Tibial artery (tissue), 4 donors: ENCODE data around the gene FMNL1.

Experiments
- DNase-seq, 2 donors: peaks; one replicate each; pipeline ENCODE4 v3.0.0-alpha.2; 2019
- H3K27ac ChIP-seq, 2 donors: fragments of 200-600 bp; sonication (generic) in 1 of 2; 1 replicate in 1 of 2; 2 replicates in 1 of 2; pipeline ENCODE4 v1.5.1; 2018 to 2019; ENCODE audit warnings: mild to moderate bottlenecking in 1 of 2
- H3K27me3 ChIP-seq, 2 donors: fragments of 200-600 bp; sonication (generic) in 1 of 2; one replicate each; pipeline versions ENCODE4 v1.5.1 to v1.6.0; 2016 to 2019
- H3K36me3 ChIP-seq, 3 donors: fragments of 200-600 bp; sonication (generic) in 2 of 3; one replicate each; pipeline ENCODE4 v1.5.1; 2016 to 2019; ENCODE audit warnings: mild to moderate bottlenecking in 2 of 3
- H3K4me1 ChIP-seq, 4 donors: fragments of 200-600 bp; sonication (generic) in 2 of 4; 1 replicate in 3 of 4; 2 replicates in 1 of 4; pipeline ENCODE4 v1.5.1; 2016 to 2019
- H3K4me3 ChIP-seq, 2 donors: fragments of 200-600 bp; sonication (generic) in 1 of 2; 1 replicate in 1 of 2; 2 replicates in 1 of 2; pipeline ENCODE4 v1.5.1; 2018 to 2019; ENCODE audit warnings: mild to moderate bottlenecking in 2 of 2
- H3K9me3 ChIP-seq, 3 donors: fragments of 200-600 bp; sonication (generic) in 1 of 3; one replicate each; pipeline ENCODE4 v1.5.1; 2016 to 2019
- intact Hi-C: fragments of 100-400 bp; cut with DNase I; formaldehyde crosslinking; loops from one replicate; pipeline ENCODE4 v1.15.0; 2023; ENCODE audit warnings: low total_unique reads
- TF ChIP-seq, protein P1 (sequence below), 2 experiments: fragments of 200-600 bp in 1 of 2; fragments of 450-650 bp in 1 of 2; IDR thresholded peaks; one replicate each; pipeline ENCODE4 v1.5.1; 2017 to 2019; ENCODE audit warnings: antibody characterized with exemption in 2 of 2, mild to moderate bottlenecking in 1 of 2, moderate library complexity in 1 of 2

The FMNL1 gene

GRCh38 chr17:45253879-45254278 lies 32.2 kb downstream of the FMNL1 start:
- H3K4me1 ChIP-seq, result no peaks in the 10 kb centered on the region
- no peak overlapping the region for H3K27ac ChIP-seq

DNA sequence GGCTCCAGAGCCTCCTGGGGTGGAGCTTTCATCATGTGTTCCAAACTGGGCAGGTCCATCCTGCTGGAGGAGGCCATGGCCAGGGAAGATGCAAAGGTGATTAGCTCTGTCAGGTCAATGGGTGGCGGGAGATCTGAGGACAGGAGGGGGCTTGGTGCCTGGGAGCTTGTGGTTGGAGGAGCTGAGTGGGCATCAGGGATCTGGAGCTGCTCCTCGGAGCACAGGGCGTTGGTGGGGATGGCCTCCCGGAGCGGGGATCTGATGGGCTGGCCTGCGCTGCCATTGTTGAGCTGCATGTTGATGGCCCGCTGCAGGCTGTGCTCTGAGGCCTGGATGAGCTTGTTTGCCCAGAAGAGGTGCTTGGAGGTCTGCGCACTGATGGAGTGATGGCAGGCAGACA lies 33.7 kb downstream of the FMNL1 start:
- TF ChIP-seq, protein P1, sequence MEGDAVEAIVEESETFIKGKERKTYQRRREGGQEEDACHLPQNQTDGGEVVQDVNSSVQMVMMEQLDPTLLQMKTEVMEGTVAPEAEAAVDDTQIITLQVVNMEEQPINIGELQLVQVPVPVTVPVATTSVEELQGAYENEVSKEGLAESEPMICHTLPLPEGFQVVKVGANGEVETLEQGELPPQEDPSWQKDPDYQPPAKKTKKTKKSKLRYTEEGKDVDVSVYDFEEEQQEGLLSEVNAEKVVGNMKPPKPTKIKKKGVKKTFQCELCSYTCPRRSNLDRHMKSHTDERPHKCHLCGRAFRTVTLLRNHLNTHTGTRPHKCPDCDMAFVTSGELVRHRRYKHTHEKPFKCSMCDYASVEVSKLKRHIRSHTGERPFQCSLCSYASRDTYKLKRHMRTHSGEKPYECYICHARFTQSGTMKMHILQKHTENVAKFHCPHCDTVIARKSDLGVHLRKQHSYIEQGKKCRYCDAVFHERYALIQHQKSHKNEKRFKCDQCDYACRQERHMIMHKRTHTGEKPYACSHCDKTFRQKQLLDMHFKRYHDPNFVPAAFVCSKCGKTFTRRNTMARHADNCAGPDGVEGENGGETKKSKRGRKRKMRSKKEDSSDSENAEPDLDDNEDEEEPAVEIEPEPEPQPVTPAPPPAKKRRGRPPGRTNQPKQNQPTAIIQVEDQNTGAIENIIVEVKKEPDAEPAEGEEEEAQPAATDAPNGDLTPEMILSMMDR (IDR thresholded peaks at IDR 0.05), result no peak
- H3K36me3 ChIP-seq, result no peaks in the 10 kb centered on the region
- no peak for DNase-seq
- H3K27me3 ChIP-seq, result peaks cover 0 to 19% of the 10 kb centered on the region in 2 donors
- intact Hi-C loops, result no loop called here
- no peak overlapping the region for H3K27ac ChIP-seq
- H3K4me3 ChIP-seq, result no peak overlapping the region
- no peaks in the 10 kb centered on the region for H3K4me1 ChIP-seq
- no peaks in the 10 kb centered on the region for H3K9me3 ChIP-seq

More at GRCh38 chr17:45253879-45254278, 32.2 kb downstream of the FMNL1 start:
- no peaks in the 10 kb centered on the region for H3K9me3 ChIP-seq
- no peak for DNase-seq
- TF ChIP-seq, protein P1 (IDR thresholded peaks at IDR 0.05), result no peak
- peaks cover 0 to 19% of the 10 kb centered on the region in 2 donors for H3K27me3 ChIP-seq
- no peak overlapping the region for H3K4me3 ChIP-seq
- no peaks in the 10 kb centered on the region for H3K36me3 ChIP-seq
- intact Hi-C loops, result no loop called here

GRCh38 chr17:45256114-45256966 lies 34.7 kb downstream of the FMNL1 start:
- TF ChIP-seq, protein P1 (IDR thresholded peaks at IDR 0.05), result no peak
- intact Hi-C loops, result no loop called here
- no peak overlapping the region for H3K27ac ChIP-seq

GRCh38 chr17:45257115-45257514 lies 35.4 kb downstream of the FMNL1 start:
- intact Hi-C loops, result no loop called here
- DNase-seq, result no peak
- peaks cover 0 to 19% of the 10 kb centered on the region in 2 donors for H3K27me3 ChIP-seq
- H3K4me1 ChIP-seq, result peaks cover 0 to 9% (median under 1%) of the 10 kb centered on the region in 4 donors
- no peaks in the 10 kb centered on the region for H3K36me3 ChIP-seq
- no peak overlapping the region for H3K4me3 ChIP-seq
- no peak overlapping the region for H3K27ac ChIP-seq
- TF ChIP-seq, protein P1 (IDR thresholded peaks at IDR 0.05), result no peak
- H3K9me3 ChIP-seq, result no peaks in the 10 kb centered on the region

More at GRCh38 chr17:45256114-45256966, 34.7 kb downstream of the FMNL1 start:
- Histone ChIP-seq H3K9me3 (no peaks in the 10 kb centered on the region), H3K4me1 (peaks cover 0 to 3% (median 0%) of the 10 kb centered on the region in 4 donors), H3K36me3 (no peaks in the 10 kb centered on the region), H3K27me3 (peaks cover 0 to 19% of the 10 kb centered on the region in 2 donors), H3K4me3 (no peak overlapping the region)
- no peak for DNase-seq

DNA sequence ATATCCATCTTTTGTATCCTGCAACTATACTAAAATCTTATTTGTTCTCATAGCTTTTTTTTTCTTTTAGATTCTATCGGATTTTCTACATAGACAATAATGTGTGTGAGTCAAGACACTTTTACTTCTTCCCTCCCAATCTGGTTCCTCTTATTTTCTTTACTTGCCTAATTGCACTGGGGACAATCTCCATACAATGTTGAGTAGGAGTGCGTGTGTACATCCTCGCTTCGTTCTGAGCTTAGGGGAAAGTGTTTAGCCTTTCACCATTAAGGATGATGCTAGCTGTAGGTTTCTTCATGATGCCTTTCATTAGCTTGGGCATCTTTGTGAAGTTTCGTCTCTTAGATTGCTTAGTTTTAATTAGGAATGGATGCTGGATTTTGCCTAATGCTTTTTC lies 37.3 kb downstream of the FMNL1 start:
- intact Hi-C loops, result no loop called here
- Histone ChIP-seq H3K9me3 (no peaks in the 10 kb centered on the region), H3K27me3 (peaks cover 0 to 19% of the 10 kb centered on the region in 2 donors), H3K36me3 (peaks cover 0 to 9% (median 2%) of the 10 kb centered on the region in 3 donors), H3K27ac (no peak overlapping the region), H3K4me1 (peaks cover 0 to 15% (median 10%) of the 10 kb centered on the region in 4 donors), H3K4me3 (no peak overlapping the region)
- no peak for DNase-seq
- TF ChIP-seq, protein P1 (IDR thresholded peaks at IDR 0.05), result no peak
